Measurements from ENCODE around the gene MAGEA11. TPM values are rescaled to one million over a fixed set of nuclear protein-coding genes. Genes with fewer than 3 reads are reported as not detected.

The MAGEA11 gene
- total and polyA plus RNA-seq, 9 of the 15 experiments (the other 6 are each of a cell fraction or from before 2014, with no cell fraction given): 0.04 to 0.18 TPM; not detected in 7

DNA sequence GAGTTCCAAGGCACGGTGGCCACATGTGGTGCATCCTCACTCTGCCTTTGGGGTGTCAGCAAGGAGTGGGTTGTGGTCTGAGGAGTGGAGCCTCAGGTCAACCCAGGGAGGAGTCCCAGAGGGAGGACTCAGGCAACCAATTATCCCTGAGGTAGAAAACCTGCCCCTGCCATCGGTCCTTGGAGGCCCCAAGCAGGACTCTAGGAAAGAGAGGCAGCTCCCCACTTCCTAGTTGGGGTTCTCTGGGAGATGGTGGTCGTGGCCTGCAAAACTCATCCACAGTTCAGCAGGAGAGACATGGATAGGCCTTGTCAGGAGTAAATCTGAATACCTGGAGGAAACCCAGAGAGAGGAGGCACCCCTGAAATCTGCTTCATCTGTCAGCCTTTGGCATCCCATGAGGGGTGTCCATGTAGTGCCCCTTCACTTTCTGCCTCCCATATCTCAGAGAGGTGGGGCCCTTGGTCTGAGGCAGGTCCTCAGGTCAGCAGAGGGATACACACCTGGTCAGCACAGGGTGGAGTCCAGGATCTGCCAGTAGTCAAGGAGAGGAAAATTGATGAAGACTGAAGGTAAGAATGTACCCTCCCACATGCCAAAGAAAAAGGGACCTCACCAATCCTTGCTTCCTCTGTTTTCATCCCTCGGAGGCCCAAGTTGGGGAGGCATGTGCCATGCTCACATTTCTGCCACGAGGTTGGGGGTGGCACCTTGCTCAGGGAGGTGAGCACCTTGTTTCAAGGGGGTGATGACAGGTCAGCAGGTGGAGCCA, 1.6 kb downstream of the MAGEA11 start (continued):
- TF ChIP-seq CHD1 (IDR thresholded peaks at IDR 0.05; ENCODE audit: low read length): no peak
- TF ChIP-seq, protein P1, sequence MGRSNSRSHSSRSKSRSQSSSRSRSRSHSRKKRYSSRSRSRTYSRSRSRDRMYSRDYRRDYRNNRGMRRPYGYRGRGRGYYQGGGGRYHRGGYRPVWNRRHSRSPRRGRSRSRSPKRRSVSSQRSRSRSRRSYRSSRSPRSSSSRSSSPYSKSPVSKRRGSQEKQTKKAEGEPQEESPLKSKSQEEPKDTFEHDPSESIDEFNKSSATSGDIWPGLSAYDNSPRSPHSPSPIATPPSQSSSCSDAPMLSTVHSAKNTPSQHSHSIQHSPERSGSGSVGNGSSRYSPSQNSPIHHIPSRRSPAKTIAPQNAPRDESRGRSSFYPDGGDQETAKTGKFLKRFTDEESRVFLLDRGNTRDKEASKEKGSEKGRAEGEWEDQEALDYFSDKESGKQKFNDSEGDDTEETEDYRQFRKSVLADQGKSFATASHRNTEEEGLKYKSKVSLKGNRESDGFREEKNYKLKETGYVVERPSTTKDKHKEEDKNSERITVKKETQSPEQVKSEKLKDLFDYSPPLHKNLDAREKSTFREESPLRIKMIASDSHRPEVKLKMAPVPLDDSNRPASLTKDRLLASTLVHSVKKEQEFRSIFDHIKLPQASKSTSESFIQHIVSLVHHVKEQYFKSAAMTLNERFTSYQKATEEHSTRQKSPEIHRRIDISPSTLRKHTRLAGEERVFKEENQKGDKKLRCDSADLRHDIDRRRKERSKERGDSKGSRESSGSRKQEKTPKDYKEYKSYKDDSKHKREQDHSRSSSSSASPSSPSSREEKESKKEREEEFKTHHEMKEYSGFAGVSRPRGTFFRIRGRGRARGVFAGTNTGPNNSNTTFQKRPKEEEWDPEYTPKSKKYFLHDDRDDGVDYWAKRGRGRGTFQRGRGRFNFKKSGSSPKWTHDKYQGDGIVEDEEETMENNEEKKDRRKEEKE (IDR thresholded peaks at IDR 0.05; ENCODE audit: borderline replicate concordance in 1 of 2, control insufficient read depth in 1 of 2, low read depth in 2 of 2, low read length in 1 of 2): no peak

DNA sequence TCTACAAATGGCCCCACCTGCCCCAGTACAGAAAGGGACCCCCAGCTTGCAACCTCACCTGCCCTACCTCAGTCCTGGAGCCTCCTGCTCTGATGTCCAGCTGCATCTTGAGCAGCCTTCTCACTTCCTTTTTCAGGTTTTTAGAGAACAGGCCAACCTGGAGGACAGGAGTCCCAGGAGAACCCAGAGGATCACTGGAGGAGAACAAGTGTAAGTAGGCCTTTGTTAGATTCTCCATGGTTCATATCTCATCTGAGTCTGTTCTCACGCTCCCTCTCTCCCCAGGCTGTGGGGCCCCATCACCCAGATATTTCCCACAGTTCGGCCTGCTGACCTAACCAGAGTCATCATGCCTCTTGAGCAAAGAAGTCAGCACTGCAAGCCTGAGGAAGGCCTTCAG, 3.6 kb downstream of the MAGEA11 start:
- intact Hi-C loops (cut with micrococcal nuclease) (no loop called here), in situ Hi-C loops (cut with MboI) (no loop called here)
- H2AFZ ChIP-seq (ENCODE audit: low read depth, low read length): no peak overlapping the region

More for the DNA sequence above, 3.6 kb downstream of the MAGEA11 start:
- WGBS (ENCODE audit: insufficient coverage, low coverage, missing lambda C conversion rate): 0% methylated on average over 1 of the region's 2 CpGs
- ChIA-PET POLR2A (interaction anchor here (0.6 kb wide), 1 partner anchor 89 kb away, joined by 3 read pairs; no protein-coding TSS in a partner anchor), CTCF (ENCODE audit: low intra/inter-chr PET ratio) (no interaction called here)
- H3K79me2 ChIP-seq (ENCODE audit: control insufficient read depth, insufficient read depth, low read length): no peaks in the 10 kb centered on the region
- DNase-seq (ENCODE audit: extremely low read depth in 1 of 4, low spot score in 3 of 4): no peak
- H4K20me1 ChIP-seq (replicated peaks; ENCODE audit: control insufficient read depth, insufficient read depth, low read length): no peaks in the 10 kb centered on the region
- no peak for FAIRE-seq
- no peaks in the 10 kb centered on the region for H3K36me3 ChIP-seq (ENCODE audit: control insufficient read depth, insufficient read depth, low read length)
- H3K4me1 ChIP-seq (replicated peaks in 1 of 2; ENCODE audit: control insufficient read depth in 2 of 2, insufficient read depth in 2 of 2, low read length in 2 of 2): no peaks in the 10 kb centered on the region; a peak in 1 of 5 replicates
- ATAC-seq: no peak
- H3K27me3 ChIP-seq (ENCODE audit: control insufficient read depth in 2 of 2, insufficient read depth in 2 of 2, low read length in 2 of 2): peaks cover 0 to 10% of the 10 kb centered on the region in 2 experiments; a peak in 2 of 5 replicates
- H3K4me3 ChIP-seq: no peak overlapping the region
- TF ChIP-seq HLTF (IDR thresholded peaks at IDR 0.05) (no peak), ZNF12 (CRISPR knock-in tag; IDR thresholded peaks at IDR 0.05) (no peak), PHF8 (IDR thresholded peaks at IDR 0.05; ENCODE audit: borderline replicate concordance, low read length) (no peak), MYC (IDR thresholded peaks at IDR 0.05; ENCODE audit: low read depth, low read length) (no peak), MYC (CRISPR knock-in tag; IDR thresholded peaks at IDR 0.05; ENCODE audit: borderline replicate concordance, low read depth) (no peak)
- TF ChIP-seq, protein P2, sequence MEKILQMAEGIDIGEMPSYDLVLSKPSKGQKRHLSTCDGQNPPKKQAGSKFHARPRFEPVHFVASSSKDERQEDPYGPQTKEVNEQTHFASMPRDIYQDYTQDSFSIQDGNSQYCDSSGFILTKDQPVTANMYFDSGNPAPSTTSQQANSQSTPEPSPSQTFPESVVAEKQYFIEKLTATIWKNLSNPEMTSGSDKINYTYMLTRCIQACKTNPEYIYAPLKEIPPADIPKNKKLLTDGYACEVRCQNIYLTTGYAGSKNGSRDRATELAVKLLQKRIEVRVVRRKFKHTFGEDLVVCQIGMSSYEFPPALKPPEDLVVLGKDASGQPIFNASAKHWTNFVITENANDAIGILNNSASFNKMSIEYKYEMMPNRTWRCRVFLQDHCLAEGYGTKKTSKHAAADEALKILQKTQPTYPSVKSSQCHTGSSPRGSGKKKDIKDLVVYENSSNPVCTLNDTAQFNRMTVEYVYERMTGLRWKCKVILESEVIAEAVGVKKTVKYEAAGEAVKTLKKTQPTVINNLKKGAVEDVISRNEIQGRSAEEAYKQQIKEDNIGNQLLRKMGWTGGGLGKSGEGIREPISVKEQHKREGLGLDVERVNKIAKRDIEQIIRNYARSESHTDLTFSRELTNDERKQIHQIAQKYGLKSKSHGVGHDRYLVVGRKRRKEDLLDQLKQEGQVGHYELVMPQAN (IDR thresholded peaks at IDR 0.05; ENCODE audit: borderline replicate concordance): no peak
- H3K4me2 ChIP-seq (ENCODE audit: insufficient read depth, low read length): no peak overlapping the region
- H3K9ac ChIP-seq (ENCODE audit: insufficient read depth in 1 of 2, low read depth in 2 of 2, low read length in 2 of 2): no peak overlapping the region
- H3K9me3 ChIP-seq (replicated peaks; ENCODE audit: control insufficient read depth, insufficient read depth, low read depth, low read length): no peaks in the 10 kb centered on the region
- no TSS peak for BruUV-seq (replicated peaks)
- no peak overlapping the region for H3K27ac ChIP-seq (ENCODE audit: extremely low read depth, low read depth, low read length)
- no peaks in the 10 kb centered on the region for H3K9me1 ChIP-seq (ENCODE audit: control insufficient read depth, insufficient read depth, low read length)

Measured in K562 (cell line).